Measurements from ENCODE around the gene GLE1. TPM values are rescaled to one million over a fixed set of nuclear protein-coding genes. Genes with fewer than 3 reads are reported as not detected.
"Not testable (repeated sequence)": the region's sequence is repeated elsewhere in the genome, so short reads cannot be mapped to it uniquely, and the experiment has no call there.

The GLE1 gene
- total and polyA plus RNA-seq, 2 donors (not counting 3 experiments of a cell fraction or from before 2014, with no cell fraction given), result 13.0 to 22.6 TPM

DNA sequence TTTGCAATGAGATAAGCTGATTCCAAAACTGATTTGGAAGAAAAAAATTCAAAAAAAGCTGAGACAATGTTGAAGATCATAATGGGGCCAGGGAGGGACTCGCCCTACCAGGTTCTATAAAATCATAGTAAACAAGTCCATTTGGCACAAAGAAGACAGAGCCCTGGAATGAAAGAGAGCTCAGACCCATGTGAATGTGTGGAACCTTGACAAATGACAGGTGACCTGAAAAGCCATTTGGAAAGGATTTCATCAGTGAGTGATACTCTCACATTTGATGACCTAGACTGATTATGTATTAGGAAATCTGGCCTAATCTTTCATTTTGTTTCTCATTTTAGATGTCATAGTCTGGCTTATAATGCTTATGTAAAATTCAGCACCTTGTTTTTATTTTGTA is 74.7 kb downstream of the GLE1 start:
- ChIA-PET POLR2A (no interaction called here), CTCF (interaction anchor here (1.3 kb wide), 1 partner anchor 38 kb away, joined by 4 read pairs; no protein-coding TSS in a partner anchor)
- no peak overlapping the region for H3K4me3 ChIP-seq (replicated peaks in 1 of 3; ENCODE audit: insufficient read depth in 1 of 3, low read depth in 1 of 3, low read length in 3 of 3)
- no peak overlapping the region for H3K4me2 ChIP-seq (ENCODE audit: insufficient read depth, low read length)
- no peaks in the 10 kb centered on the region for H4K20me1 ChIP-seq (replicated peaks; ENCODE audit: control insufficient read depth, extremely low read depth, insufficient read depth, low read length)
- TF ChIP-seq, protein P1, sequence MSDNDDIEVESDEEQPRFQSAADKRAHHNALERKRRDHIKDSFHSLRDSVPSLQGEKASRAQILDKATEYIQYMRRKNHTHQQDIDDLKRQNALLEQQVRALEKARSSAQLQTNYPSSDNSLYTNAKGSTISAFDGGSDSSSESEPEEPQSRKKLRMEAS (IDR thresholded peaks at IDR 0.05; ENCODE audit: insufficient read depth, insufficient read length), result no peak
- no peaks in the 10 kb centered on the region for H3K9me3 ChIP-seq (replicated peaks; ENCODE audit: control insufficient read depth, insufficient read depth, low read length)
- DNase-seq (ENCODE audit: low read depth, low spot score), result no peak
- no peak overlapping the region for H2AFZ ChIP-seq (ENCODE audit: low read depth, low read length)
- intact Hi-C loops (cut with micrococcal nuclease) (no loop called here), dilution Hi-C loops (cut with MboI; ENCODE audit: extremely low pct_ligation_motif_present, low sequenced_read_pairs) (no loop called here)
- no peak overlapping the region for H3K9ac ChIP-seq (replicated peaks; ENCODE audit: extremely low read depth, insufficient read depth, low read length)
- H3K79me2 ChIP-seq (ENCODE audit: control insufficient read depth, insufficient read depth, low read length), result no peaks in the 10 kb centered on the region
- no peak for FAIRE-seq
- peaks cover 62 to 86% of the 10 kb centered on the region in 2 experiments for H3K36me3 ChIP-seq (ENCODE audit: control insufficient read depth in 2 of 2, extremely low read depth in 1 of 2, insufficient read depth in 2 of 2, low read length in 2 of 2)
- H3K9me1 ChIP-seq (replicated peaks; ENCODE audit: control insufficient read depth, extremely low read depth, insufficient read depth, low read length), result no peaks in the 10 kb centered on the region
- no peak overlapping the region for H3K27ac ChIP-seq (ENCODE audit: insufficient read depth, low read depth, low read length)
- no peaks in the 10 kb centered on the region for H3K4me1 ChIP-seq (ENCODE audit: control insufficient read depth, extremely low read depth, insufficient read depth, low read length)
- H3K27me3 ChIP-seq (ENCODE audit: control insufficient read depth in 2 of 2, insufficient read depth in 2 of 2, low read length in 2 of 2), result no peaks in the 10 kb centered on the region
- BruUV-seq (replicated peaks), result no TSS peak

GRCh38 chr9:128580731-128581130 is 76.2 kb downstream of the GLE1 start:
- no peak for TF ChIP-seq CTCF (IDR thresholded peaks at IDR 0.05; ENCODE audit: extremely low read depth in 1 of 2, insufficient read depth in 1 of 2, low read depth in 1 of 2, low read length in 2 of 2)
- FAIRE-seq, result no peak
- DNase-seq (ENCODE audit: low read depth, low spot score), result no peak
- intact Hi-C loops (cut with micrococcal nuclease), result no loop called here
- Histone ChIP-seq H3K27ac (ENCODE audit: insufficient read depth, low read depth, low read length) (no peak overlapping the region), H3K79me2 (ENCODE audit: control insufficient read depth, insufficient read depth, low read length) (no peaks in the 10 kb centered on the region), H3K9me3 (replicated peaks; ENCODE audit: control insufficient read depth, insufficient read depth, low read length) (no peaks in the 10 kb centered on the region), H3K9me1 (replicated peaks; ENCODE audit: control insufficient read depth, extremely low read depth, insufficient read depth, low read length) (no peaks in the 10 kb centered on the region), H3K4me1 (ENCODE audit: control insufficient read depth, extremely low read depth, insufficient read depth, low read length) (no peaks in the 10 kb centered on the region), H3K4me3 (replicated peaks in 1 of 3; ENCODE audit: insufficient read depth in 1 of 3, low read depth in 1 of 3, low read length in 3 of 3) (no peak overlapping the region), H2AFZ (ENCODE audit: low read depth, low read length) (no peak overlapping the region), H3K27me3 (ENCODE audit: control insufficient read depth in 2 of 2, insufficient read depth in 2 of 2, low read length in 2 of 2) (no peaks in the 10 kb centered on the region), H3K36me3 (ENCODE audit: control insufficient read depth in 2 of 2, extremely low read depth in 1 of 2, insufficient read depth in 2 of 2, low read length in 2 of 2) (peaks cover 69 to 84% of the 10 kb centered on the region in 2 experiments), H4K20me1 (replicated peaks; ENCODE audit: control insufficient read depth, extremely low read depth, insufficient read depth, low read length) (no peaks in the 10 kb centered on the region), H3K9ac (replicated peaks; ENCODE audit: extremely low read depth, insufficient read depth, low read length) (no peak overlapping the region), H3K4me2 (ENCODE audit: insufficient read depth, low read length) (no peak overlapping the region)
- dilution Hi-C loops (cut with MboI; ENCODE audit: extremely low pct_ligation_motif_present, low sequenced_read_pairs), result no loop called here
- BruUV-seq (replicated peaks), result no TSS peak
- ChIA-PET POLR2A (interaction anchor here (0.7 to 1.2 kb wide), 2 partner anchors 9 to 14 kb away, joined by 3 read pairs; no protein-coding TSS in a partner anchor), CTCF (interaction anchor here (0.5 to 0.6 kb wide), 2 partner anchors 28 to 383 kb away, joined by 3 read pairs; no protein-coding TSS in a partner anchor)

- CTCF ChIA-PET, result interaction anchor here (1.2 kb wide), 1 partner anchor 32 kb away, joined by 4 read pairs; no protein-coding TSS in a partner anchor
- H3K4me2 ChIP-seq (ENCODE audit: insufficient read depth, low read length); H3K9ac ChIP-seq (replicated peaks; ENCODE audit: extremely low read depth, insufficient read depth, low read length); FAIRE-seq; POLR2A ChIA-PET; H3K9me1 ChIP-seq (replicated peaks; ENCODE audit: control insufficient read depth, extremely low read depth, insufficient read depth, low read length); H3K27me3 ChIP-seq (ENCODE audit: control insufficient read depth in 2 of 2, insufficient read depth in 2 of 2, low read length in 2 of 2); intact Hi-C loops (cut with micrococcal nuclease); BruUV-seq (replicated peaks); H3K27ac ChIP-seq (ENCODE audit: insufficient read depth, low read depth, low read length); H3K4me3 ChIP-seq (replicated peaks in 1 of 3; ENCODE audit: insufficient read depth in 1 of 3, low read depth in 1 of 3, low read length in 3 of 3); H3K79me2 ChIP-seq (ENCODE audit: control insufficient read depth, insufficient read depth, low read length); H3K4me1 ChIP-seq (ENCODE audit: control insufficient read depth, extremely low read depth, insufficient read depth, low read length); dilution Hi-C loops (cut with MboI; ENCODE audit: extremely low pct_ligation_motif_present, low sequenced_read_pairs); DNase-seq (ENCODE audit: low read depth, low spot score); H3K9me3 ChIP-seq (replicated peaks; ENCODE audit: control insufficient read depth, insufficient read depth, low read length); H4K20me1 ChIP-seq (replicated peaks; ENCODE audit: control insufficient read depth, extremely low read depth, insufficient read depth, low read length); H2AFZ ChIP-seq (ENCODE audit: low read depth, low read length): not testable (repeated sequence)
- H3K36me3 ChIP-seq (ENCODE audit: control insufficient read depth in 2 of 2, extremely low read depth in 1 of 2, insufficient read depth in 2 of 2, low read length in 2 of 2), result peaks cover 68 to 70% of the 10 kb centered on the region in 2 experiments
Observed at GRCh38 chr9:128585155-128585554, 80.6 kb downstream of the GLE1 start.

Data from endothelial cell of umbilical vein (primary cell).